Renal cortex interstitium (tissue), 15 donors: Measurements from ENCODE around the gene BDNF. TPM values are rescaled to one million over a fixed set of nuclear protein-coding genes. Genes with fewer than 3 reads are reported as not detected.
"Not testable (repeated sequence)": the region's sequence is repeated elsewhere in the genome, so short reads cannot be mapped to it uniquely, and the experiment has no call there.

ENCODE experiments used
- DNase-seq, 11 donors: peaks; one replicate each; pipeline ENCODE4 v3.0.0-alpha.2; 2013; ENCODE audit warnings: low read depth in 9 of 11, low spot score in 4 of 11; ENCODE audit errors: extremely low read depth in 1 of 11
- long read RNA-seq, 16 experiments: transcript quantifications; one replicate each; lab custom pipeline, GENCODE V29; 2026
- polyA plus RNA-seq, 3 donors: library from polyadenylated mRNA; unstranded; fragments of 120-200 nt; gene quantifications; one replicate each; pipeline ENCODE4 v1.2.1, GENCODE V29; 2013; ENCODE audit not compliant: insufficient read length in 3 of 3

Gene BDNF
- polyA plus RNA-seq = 1 to 10 TPM; 1.4 to 1.9 (median 1.6) TPM
- long read RNA-seq, donor 1, full-length matches to known transcripts = 1 of 1 reads
- long read RNA-seq, donor 1, partial matches to known transcripts = 0 of 1 reads
- long read RNA-seq, donor 1, other reads (novel, unspliced or antisense) = 0 of 1 reads
- long read RNA-seq, donor 2, partial matches to known transcripts = 5 of 5 reads
- long read RNA-seq, donor 2, other reads (novel, unspliced or antisense) = 0 of 5 reads
- long read RNA-seq, donor 3, full-length matches to known transcripts = 3 of 3 reads
- long read RNA-seq, donor 3, partial matches to known transcripts = 0 of 3 reads
- long read RNA-seq, donor 3, other reads (novel, unspliced or antisense) = 0 of 3 reads
- long read RNA-seq, donor 4, full-length matches to known transcripts = 3 of 3 reads
- long read RNA-seq, donor 4, partial matches to known transcripts = 0 of 3 reads
- long read RNA-seq, donor 4, other reads (novel, unspliced or antisense) = 0 of 3 reads
- long read RNA-seq, donor 5 = 0 reads
- long read RNA-seq, donor 6, full-length matches to known transcripts = 1 of 1 reads
- long read RNA-seq, donor 6, partial matches to known transcripts = 0 of 1 reads
- long read RNA-seq, donor 6, other reads (novel, unspliced or antisense) = 0 of 1 reads
- long read RNA-seq, donor 7, full-length matches to known transcripts = 3 of 8 reads
- long read RNA-seq, donor 7, partial matches to known transcripts = 5 of 8 reads
- long read RNA-seq, donor 7, other reads (novel, unspliced or antisense) = 0 of 8 reads
- long read RNA-seq, donor 8, full-length matches to known transcripts = 2 of 2 reads
- long read RNA-seq, donor 8, partial matches to known transcripts = 0 of 2 reads
- long read RNA-seq, donor 8, other reads (novel, unspliced or antisense) = 0 of 2 reads
- long read RNA-seq, donor 9 = 0 reads
- long read RNA-seq, donor 10, full-length matches to known transcripts = 2 of 2 reads
- long read RNA-seq, donor 10, partial matches to known transcripts = 0 of 2 reads
- long read RNA-seq, donor 10, other reads (novel, unspliced or antisense) = 0 of 2 reads
- long read RNA-seq, donor 11, full-length matches to known transcripts = 2 of 2 reads
- long read RNA-seq, donor 11, partial matches to known transcripts = 0 of 2 reads
- long read RNA-seq, donor 11, other reads (novel, unspliced or antisense) = 0 of 2 reads
- long read RNA-seq, donor 12 = 0 reads
- long read RNA-seq, donor 13 = 0 reads
- long read RNA-seq, donor 14, full-length matches to known transcripts = 3 of 3 reads
- long read RNA-seq, donor 14, partial matches to known transcripts = 0 of 3 reads
- long read RNA-seq, donor 14, other reads (novel, unspliced or antisense) = 0 of 3 reads
- long read RNA-seq, donor 15 = 0 reads
- long read RNA-seq, donor 16, full-length matches to known transcripts = 7 of 7 reads
- long read RNA-seq, donor 16, partial matches to known transcripts = 0 of 7 reads
- long read RNA-seq, donor 16, other reads (novel, unspliced or antisense) = 0 of 7 reads

DNA sequence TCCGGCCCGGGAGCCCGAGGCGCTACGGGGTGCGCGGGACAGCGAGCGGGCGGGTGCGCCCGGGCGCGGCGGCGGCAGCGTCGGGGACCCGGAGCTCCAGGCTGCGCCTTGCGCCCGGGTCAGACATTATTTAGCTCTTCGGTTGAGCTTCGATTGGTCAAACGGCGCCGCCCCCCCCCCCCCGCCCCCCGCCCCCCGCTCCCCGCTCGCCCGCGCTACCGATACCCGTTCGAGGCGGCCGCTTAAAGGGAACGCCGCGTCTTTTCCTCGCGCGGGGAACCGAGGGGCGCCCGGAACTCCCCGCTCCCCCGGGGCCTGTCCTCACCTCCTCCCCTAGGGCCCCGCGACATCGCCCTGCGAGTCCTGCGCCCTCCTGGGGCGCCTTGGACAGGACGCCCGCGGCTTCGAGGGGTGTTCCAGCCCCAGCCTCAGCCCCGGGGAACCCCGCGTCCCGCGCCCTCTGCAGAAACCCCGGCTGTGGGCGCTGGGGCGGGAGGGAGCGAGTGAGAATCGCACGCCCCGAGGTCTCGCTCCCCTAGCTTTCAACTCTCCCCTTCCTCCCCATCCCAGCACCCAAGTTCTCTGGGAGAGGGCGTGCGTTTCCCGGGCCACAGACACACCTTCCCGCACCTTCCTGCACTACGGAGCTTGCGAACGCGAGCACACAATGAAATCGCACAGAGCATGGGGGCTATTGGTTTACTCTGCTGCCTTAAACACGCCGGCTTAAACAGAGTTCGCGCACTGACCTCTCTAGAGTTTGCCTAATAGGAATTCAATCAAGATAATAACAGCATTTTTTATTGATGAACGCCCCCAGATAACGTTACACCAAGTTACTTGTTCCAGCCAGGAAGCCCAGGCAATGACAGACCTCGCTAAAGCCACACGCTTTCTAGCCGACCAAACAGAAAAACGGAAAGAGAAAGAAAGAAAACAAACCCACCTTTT is at the start of gene BDNF:
BDNF (minus strand) TSS at position 105 of the 951 bp plus-strand sequence. CDS start 41,891 bp downstream, outside the sequence.
- DNase-seq = no peak

- DNase-seq = no peak
These were observed 40.2 kb upstream of the BDNF start for GRCh38 chr11:27740362-27741013.

DNA sequence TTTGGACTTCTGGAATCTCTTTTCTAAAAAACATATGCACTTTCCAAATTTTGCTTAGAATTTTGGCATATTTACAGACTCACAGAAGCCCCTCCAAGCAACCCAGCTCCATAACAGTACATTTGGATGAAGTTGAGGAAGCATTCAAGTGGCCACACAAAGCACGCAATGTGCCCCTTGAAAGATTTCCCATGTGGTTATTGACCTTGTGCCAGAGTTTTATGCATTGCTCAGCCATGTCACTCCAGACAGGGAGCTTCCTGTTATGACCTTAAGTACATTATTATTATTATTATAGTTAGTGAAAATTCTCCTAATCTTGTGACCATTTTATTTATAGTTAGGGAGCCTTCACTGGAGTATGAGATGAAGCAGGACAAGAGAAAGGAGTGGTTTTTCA is 35.0 kb upstream of the BDNF start:
- no peak for DNase-seq

DNA sequence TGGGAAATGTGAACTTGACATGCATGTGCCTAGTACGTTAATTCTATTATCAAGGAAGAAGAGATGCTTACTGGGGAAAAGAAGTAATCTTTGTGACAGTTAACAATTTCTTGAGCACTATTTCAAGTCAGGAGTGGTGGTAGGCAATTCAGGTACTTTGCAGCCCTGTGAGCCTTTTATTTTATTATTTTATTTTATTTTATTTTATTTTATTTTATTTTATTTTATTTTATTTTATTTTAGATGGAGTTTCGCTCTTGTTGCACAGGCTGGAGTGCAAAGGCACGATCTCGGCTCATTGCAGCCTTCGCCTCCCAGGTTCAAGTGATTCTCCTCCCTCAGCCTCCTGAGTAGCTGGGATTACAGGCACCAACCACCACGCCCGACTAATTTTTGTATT is 31.5 kb upstream of the BDNF start:
- DNase-seq = not testable (repeated sequence)

DNA sequence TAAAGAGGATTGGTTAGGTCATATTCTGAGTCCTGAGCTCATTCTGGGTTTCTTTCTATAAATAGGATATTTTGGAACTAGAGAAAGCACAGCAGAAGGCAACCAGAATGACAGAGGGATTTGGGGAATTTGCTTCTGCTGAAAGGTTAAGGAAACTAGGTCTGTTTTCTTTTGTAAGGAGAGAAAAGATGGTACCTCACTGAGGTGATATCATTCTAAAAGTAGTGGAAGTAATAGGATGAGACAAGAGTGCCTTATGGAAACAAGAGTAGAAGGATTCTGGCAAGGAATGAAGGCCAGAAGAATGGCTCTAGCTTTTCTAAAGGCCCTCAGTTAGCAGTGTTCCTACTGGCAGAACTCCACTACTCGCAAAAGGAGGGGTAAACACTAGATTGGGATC is 26.7 kb upstream of the BDNF start:
- no peak for DNase-seq

GRCh38 chr11:27723687-27724086 is 23.4 kb upstream of the BDNF start:
- DNase-seq = no peak

- no peak for DNase-seq
These were observed 22.7 kb upstream of the BDNF start for GRCh38 chr11:27722953-27723344.

GRCh38 chr11:27722117-27722952 is 22.1 kb upstream of the BDNF start:
- DNase-seq = no peak

DNA sequence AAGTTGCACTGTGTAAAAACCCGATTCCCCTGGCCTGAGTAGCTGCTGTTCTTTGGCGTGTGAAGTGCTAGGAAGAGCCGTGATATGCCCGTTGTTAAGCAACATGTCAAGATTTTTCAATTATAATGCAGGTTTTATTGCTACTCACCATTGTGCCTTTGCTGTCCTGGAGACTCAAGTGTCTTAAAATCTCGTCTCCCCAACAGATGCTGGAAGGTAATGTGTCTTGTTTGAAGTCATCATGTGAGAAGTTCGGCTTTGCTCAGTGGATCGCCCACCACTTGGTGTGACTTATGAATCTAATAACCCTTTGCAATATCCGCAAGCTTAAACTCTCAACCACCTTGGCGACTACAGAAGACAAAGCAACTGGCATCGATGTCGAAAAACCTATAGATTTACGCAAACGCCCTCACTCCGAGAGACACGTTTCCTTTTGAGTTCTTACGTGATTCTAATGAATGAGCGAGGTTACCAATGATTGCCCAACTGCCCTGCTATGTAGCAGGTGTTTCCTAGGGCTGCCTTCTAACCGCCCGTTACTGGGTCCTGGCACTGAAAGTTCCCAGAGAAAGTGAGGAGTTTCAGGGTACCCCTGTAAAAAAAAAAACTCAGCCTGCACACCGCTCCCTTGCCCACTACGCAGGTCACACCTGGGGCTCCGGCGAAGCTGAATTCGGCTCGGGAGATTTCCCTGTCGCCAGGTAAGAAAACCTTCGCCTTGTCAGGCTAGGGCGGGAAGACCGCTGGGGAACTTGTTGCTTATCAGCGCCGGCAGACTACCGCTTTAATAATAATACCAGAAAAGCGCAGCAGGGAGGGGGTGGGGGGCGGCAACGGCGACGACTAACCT is 21.2 kb upstream of the BDNF start:
- DNase-seq = no peak

DNA sequence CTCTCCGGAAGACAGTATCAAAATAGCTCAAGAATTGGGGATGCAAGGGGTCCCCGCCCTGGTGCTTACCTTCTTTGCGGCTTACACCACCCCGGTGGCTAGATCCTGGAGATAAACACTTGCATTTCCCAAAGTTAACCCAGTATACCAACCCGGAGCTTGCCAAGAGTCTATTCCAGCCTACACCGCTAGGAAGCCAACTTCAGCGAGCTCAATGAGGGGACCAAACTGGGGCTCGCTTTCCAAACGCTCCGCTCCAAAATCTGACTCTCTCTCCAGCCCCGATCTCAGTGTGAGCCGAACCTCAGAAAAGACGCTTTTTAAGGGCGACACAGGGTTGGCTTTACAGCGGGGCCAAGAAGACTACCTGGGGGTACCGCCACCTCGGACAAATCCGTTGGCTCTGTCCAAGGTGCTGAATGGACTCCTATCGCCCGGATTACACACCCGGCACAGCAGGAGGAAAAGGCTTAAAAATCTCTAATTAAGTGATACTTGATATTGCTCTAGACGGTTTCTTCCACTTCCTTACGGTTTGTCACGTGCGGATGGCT is 20.1 kb upstream of the BDNF start:
- peak in 6 of 11 donors; percentile 60 to 85 (median 74) for DNase-seq

GRCh38 chr11:27719546-27719925 is 19.3 kb upstream of the BDNF start:
- DNase-seq = no peak

DNA sequence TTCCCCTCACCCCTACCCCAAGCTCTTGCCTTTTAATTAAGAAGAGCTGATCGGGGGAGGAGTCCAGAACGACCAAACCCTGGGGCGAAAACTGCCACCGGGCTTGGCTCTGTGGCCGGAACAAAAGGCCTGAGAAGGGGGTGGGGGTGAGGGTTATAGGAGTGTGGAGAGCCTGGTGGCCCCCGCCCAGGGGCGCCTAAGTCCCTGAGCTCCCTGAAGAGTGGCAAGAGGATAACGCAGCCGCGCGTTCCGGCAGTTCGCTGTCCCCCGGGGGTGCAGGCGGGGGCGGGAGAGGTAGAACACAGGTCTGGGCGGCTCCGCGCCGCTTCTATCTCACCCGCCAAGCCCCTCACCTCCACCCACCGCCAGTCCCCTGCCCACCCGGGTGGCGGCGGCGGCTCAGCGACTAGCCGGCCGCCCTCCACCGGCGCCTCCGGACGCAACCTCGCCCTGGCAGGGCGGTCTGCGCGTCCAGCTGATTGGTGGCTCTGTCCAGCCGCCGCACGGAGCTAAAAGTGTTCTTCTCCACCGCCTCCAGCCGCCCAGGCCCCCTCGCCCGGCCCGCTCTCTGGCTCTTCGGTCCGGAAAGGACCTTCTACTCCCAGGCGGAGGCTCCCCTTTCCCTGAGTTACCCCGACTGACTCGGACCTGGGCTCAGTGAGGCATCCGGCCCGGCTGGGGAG is 18.7 kb upstream of the BDNF start:
- DNase-seq = no peak

- no peak for DNase-seq
These were observed 18.1 kb upstream of the BDNF start for GRCh38 chr11:27718346-27718862.

DNA sequence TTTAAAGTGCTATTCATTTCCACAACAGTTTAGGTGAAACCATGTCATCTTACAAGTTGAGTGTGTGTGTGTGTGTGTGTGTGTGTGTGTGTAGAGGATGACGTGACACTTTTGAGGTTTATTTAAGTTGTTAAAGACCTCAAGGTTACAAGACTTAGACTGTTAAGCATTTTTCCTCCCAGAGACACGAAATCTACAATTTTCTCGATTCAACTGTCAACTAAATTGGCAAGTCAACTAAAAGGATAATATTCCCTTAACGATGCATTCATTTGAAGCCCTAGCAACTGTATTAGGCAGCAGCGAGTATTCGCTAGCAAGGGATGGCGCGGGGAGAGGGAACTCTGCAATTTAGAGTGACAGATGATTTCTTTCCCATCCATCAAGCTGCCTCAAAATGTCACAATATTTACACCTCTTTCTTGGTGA is 17.6 kb upstream of the BDNF start:
- no peak for DNase-seq
